Stimulated activated CD4-positive, alpha-beta T cell treated with anti-CD3 and anti-CD28 coated beads, Interleukin-2, amount 100 ng/mL, for 48 hours (primary cell): Measurements from ENCODE around the gene ZNF69.
"Not testable (repeated sequence)": the region's sequence is repeated elsewhere in the genome, so short reads cannot be mapped to it uniquely, and the experiment has no call there.

Experiments used
- DNase-seq, 2 donors: peaks; one replicate each; pipeline ENCODE4 v3.0.0-alpha.2; 2020

ZNF69 gene

DNA sequence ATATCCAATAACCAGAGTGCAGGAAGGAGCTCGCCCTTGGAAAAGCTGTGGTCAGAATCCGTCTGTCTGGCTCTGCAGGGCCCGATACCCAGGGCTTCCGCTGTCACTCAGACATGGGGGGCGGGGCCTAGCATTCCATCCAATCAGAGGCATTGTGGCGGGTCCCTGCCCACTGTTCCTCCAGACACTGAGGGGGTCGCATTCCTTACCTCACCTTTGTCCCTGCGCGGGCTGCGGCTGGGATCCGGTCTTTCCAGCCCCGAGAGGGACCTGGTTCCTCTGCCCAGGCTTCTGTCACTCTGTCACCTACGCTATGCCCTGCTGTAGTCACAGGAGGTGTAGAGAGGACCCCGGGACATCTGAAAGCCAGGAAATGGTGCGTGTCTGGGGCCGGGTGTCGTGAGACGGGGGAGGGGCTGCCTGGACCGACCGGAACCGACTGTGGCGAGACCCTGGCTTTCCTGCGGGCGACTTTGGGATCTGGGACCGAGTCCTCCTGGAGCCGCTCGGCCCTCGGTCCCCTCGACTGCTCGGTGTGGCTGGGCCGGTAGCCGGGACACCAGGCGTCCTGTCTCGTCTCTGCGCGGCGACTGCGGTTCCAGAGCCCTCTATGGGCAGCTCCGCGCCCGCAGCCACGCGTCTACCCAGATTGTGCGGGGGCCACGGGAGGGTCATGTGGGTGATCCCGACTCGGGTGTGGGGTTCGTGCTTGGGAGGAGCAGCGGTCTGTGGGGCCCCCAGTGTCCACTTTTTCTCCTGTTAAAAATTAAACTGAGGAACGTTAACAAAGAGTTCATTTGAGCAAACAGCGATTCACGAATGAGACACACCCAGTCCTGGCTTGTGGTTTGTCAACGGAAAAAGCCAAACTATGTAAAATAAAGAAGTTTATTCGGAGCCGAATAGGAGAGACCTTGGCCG, at the start of gene ZNF69:
ZNF69 (plus strand) TSS at position 172 of the 921 bp plus-strand sequence; CDS start at position 314, 142 bp downstream.
- peak; percentile 45 for DNase-seq

DNA sequence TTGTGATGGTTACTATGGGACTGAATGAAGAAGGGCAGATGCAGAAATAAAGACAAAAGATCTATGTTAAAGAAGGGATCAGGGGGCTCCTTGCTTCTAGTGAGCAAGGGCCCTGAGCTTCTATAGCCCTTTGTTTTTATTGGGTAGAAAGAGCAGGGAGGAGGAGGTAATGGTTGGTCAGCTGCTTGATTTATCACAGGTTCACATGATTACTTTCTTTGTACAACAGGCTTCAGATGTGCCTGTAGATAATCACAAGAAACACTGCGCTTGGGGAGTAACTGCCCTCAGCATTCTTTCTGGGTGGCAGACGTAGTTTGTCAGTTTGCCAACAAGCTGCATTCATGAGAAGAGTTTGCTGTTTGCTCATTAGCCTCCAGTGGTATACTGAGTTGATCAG, 43.9 kb upstream of the ZNF69 start:
- no peak for DNase-seq

DNA sequence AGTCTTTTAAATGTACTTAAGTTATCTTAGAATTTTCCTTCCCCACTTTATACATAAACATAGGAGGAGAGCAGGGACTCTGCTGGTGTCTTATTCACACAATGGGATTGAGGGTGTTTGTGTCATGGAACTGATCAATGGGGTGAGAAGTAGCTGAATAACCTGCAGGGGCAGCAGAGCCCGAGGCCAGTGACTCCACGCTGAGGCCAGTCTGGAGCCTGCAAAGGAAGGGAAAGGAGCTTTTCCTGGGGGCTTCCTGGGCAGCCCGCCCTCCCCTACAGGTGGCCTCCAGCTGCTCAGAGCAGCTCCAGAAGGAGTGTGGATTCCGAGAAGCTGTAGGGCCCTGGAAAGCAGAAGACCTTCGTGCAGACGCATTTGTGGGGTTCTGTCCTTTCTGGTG, 40.0 kb upstream of the ZNF69 start:
- DNase-seq: not testable (repeated sequence)

- DNase-seq: no peak
These were observed 39.4 kb upstream of the ZNF69 start for GRCh38 chr19:11848200-11848593.

DNA sequence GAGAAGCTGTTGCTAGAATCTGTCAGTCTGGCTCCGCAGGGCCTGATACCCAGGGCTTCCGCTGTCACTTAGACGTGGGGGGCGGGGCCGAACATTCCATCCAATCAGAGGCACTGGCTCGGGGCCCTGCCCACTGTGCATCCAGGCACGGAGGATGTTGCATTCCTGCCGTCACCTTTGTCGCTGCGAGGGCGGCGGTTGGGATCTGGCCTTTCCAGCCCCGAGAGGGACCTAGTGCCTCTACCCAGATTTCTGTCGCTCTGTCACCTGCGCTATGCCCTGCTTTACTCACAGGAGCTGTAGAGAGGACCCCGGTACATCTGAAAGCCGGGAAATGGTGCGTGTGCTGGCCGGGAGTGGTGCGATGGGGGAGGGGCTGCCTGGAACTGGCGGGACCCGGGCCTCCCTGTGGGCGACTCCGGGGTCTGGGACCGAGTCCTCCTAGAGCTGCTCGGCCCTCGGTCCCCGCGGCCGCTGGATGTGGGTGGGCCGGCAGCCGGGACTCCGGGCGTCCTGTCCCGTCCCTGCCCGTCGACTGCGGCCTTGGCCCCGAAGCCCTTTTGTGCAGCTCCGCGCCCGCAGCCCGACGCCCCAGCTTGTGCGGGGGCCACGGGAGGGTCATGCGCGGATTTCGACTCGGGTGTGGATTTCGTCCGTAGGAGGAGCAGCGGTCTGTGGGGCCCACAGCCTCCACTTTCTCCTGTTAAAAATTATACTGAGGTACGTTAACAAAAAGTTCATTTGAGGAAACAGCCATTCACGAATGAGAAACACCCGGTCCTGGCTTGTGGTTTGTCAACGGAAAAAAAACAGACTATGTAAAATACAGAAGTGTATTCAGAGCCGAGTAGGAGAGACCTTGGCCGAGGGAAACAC, 38.8 kb upstream of the ZNF69 start, which contains the start of gene ZNF439:
ZNF439 (plus strand) TSS at position 133 of the 876 bp plus-strand sequence; CDS start at position 275, 142 bp downstream.
- DNase-seq: peak; percentile 73 to 89

GRCh38 chr19:11850289-11850688, 37.3 kb upstream of the ZNF69 start:
- not testable (repeated sequence) for DNase-seq

- no peak for DNase-seq
These were observed 34.2 kb upstream of the ZNF69 start for GRCh38 chr19:11853358-11853757.

- DNase-seq: no peak
These were observed 30.9 kb upstream of the ZNF69 start for GRCh38 chr19:11856596-11857250.

DNA sequence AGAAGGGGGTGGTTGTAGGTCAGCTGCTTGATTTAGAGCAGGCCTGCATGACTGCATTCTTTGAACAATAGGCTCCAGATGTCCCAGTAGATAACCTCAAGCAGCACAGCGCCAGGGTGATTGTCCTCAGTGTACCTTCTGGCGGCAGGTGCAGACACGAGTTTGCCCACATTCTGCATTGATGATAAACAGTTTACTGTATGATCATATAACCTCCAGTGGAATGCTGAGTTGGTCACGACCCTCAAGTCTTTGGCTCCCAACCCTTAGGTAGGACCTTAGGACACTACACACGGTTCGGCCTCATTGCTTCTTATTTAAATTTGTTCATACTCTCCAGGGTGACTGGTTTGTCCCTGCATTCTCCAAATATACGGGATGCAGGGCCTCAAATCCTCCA, 26.9 kb upstream of the ZNF69 start:
- DNase-seq: no peak

- DNase-seq: no peak
These were observed 26.3 kb upstream of the ZNF69 start for GRCh38 chr19:11861301-11861700.

DNA sequence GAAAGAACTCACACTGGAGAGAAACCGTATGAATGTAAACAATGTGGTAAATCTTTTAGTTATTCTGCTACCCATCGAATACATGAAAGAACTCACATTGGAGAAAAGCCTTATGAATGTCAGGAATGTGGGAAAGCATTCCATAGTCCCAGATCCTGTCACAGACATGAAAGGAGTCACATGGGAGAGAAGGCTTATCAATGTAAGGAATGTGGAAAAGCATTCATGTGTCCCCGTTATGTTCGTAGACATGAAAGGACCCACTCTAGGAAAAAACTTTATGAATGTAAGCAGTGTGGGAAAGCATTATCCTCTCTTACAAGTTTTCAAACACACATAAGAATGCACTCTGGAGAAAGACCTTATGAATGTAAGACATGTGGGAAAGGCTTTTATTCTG, 19.8 kb upstream of the ZNF69 start:
- DNase-seq: not testable (repeated sequence)

GRCh38 chr19:11868188-11868587, 19.4 kb upstream of the ZNF69 start:
- DNase-seq: no peak

DNA sequence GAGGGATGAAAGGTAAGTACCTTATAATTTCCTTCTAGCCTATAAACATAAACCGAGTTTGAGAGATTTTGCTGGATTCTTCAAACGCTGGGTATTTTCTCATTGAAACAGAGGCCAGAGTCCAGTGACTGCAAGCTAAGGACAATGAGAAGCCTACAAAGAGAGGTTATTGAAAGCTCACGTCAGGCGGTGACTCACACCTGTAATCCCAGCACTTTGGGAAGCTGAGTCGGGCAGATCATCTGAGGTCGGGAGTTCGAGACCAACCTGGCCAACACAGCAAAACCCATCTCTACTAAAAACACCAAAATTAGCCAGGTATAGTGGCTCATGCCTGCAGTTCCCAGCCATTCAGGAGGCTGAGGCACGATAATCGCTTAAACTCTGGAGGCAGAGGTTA, 15.0 kb upstream of the ZNF69 start:
- DNase-seq: no peak

DNA sequence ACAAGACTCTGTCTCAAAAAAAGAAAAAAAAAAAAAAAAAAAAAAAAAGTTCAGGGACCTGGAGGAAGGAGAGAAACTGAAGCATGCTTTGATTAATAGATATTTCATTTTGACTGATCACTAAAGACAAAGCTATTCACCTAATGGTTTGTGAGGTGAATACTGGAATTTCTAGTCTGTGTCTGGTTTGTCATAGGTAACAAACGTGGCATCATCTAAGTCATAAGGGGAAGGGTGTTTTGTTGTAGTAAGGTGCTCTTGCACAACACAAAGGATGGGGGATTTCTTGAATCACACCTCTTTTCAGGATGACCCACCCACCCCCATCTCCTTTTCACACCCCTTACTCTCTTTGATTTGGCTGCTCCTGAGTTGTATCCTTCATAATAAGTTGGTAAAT, 13.8 kb upstream of the ZNF69 start:
- no peak for DNase-seq

- DNase-seq: peak; percentile 42 to 57
These were observed 7.8 kb upstream of the ZNF69 start for GRCh38 chr19:11879687-11880266.

- no peak for DNase-seq
These were observed 7.0 kb upstream of the ZNF69 start for GRCh38 chr19:11880598-11880997.

GRCh38 chr19:11881151-11881800, 6.3 kb upstream of the ZNF69 start:
- peak; percentile 58 to 59 for DNase-seq

DNA sequence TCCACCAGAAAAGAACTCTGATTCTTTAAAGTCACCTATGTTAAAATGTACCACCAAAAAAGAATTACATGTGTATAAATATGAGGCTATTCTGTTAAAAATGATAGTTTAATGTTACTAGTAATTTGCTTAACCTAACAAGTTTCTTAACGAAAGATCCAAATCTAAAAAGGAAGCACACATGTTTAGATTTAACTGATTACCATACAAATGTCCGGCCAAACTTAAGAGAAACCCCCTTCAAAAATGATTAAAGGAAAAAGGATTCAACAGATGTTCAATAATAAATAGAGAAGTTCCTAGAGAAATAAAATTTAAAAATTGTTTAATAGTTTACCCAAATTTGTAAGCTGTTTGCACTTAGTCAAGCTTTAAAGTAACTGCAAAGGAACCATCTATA, 5.0 kb upstream of the ZNF69 start:
- no peak for DNase-seq

GRCh38 chr19:11887234-11887610, 360 bp upstream of the ZNF69 start:
- no peak for DNase-seq

GRCh38 chr19:11889901-11890300, 2.3 kb downstream of the ZNF69 start:
- not testable (repeated sequence) for DNase-seq

DNA sequence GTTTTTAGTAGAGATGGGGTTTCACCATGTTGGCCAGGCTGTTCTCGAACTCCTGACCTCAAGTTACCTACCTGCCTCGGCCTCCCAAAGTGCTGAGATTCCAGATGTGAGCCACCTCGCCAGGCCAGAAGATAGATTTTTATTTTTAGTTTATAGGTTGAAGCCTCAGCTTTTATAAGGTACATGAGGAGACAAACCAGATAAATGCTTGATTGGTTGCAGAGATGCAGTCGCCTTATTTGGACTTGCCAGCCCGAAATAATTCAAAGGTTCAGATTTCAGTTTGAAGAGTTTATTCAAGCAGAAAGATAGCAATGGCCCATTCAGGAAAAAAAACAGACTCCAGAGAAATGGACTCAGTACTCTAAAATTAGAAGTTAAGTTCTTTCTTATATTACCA, 3.1 kb downstream of the ZNF69 start:
- DNase-seq: no peak

- no peak for DNase-seq
These were observed 7.3 kb downstream of the ZNF69 start for GRCh38 chr19:11894851-11895250.
